Common myeloid progenitor, CD34-positive (primary cell): Measurements from ENCODE around the gene MYO1D.

Experiments used
- CTCF ChIA-PET: fragments of 350-600 bp; sonication (Branson Sonifier 250); formaldehyde crosslinking; loops from one replicate; lab custom pipeline; 2021; ENCODE audit warnings: antibody characterized with exemption; lab: Charles Lee
- POLR2A ChIA-PET: fragments of 350-600 bp; sonication (Branson Sonifier 250); formaldehyde crosslinking; loops from one replicate; lab custom pipeline; 2021; ENCODE audit warnings: antibody characterized with exemption; lab: Charles Lee
- DNase-seq, 3 donors: peaks; one replicate each; pipeline versions ENCODE4 v3.0.0 to v3.0.0-alpha.2; 2013
- H3K27ac ChIP-seq, 2 experiments: 1 replicate in 1 of 2; 2 replicates in 1 of 2; pipeline ENCODE4 v1.7.0; 2013; ENCODE audit warnings: inconsistent platforms in 2 of 2, low read length in 2 of 2, mild to moderate bottlenecking in 2 of 2, low read depth in 1 of 2, moderate library complexity in 1 of 2; ENCODE audit not compliant: severe bottlenecking in 2 of 2, insufficient read depth in 1 of 2, poor library complexity in 1 of 2
- H3K27me3 ChIP-seq, 5 experiments: replicated peaks in 2 of 5; 1 replicate in 3 of 5; 2 replicates in 2 of 5; pipeline versions ENCODE4 v1.6.1 to v1.7.0; 2013; ENCODE audit warnings: low read length in 4 of 5, mild to moderate bottlenecking in 2 of 5, moderate library complexity in 2 of 5, inconsistent platforms in 1 of 5; ENCODE audit not compliant: insufficient read depth in 5 of 5, control insufficient read depth in 4 of 5
- H3K36me3 ChIP-seq, 4 experiments: 1 replicate in 2 of 4; 2 replicates in 2 of 4; pipeline versions ENCODE4 v1.6.1 to v1.7.0; 2013; ENCODE audit warnings: low read length in 3 of 4, control low read depth in 1 of 4, mild to moderate bottlenecking in 1 of 4; ENCODE audit not compliant: control insufficient read depth in 4 of 4, insufficient read depth in 4 of 4
- H3K4me1 ChIP-seq, 4 experiments: 1 replicate in 3 of 4; 2 replicates in 1 of 4; pipeline versions ENCODE4 v1.6.1 to v1.7.1; 2013; ENCODE audit warnings: low read length in 3 of 4, mild to moderate bottlenecking in 3 of 4, control low read depth in 1 of 4, inconsistent platforms in 1 of 4, moderate library complexity in 1 of 4; ENCODE audit not compliant: control insufficient read depth in 4 of 4, insufficient read depth in 4 of 4; ENCODE audit errors: control extremely low read depth in 1 of 4
- H3K4me3 ChIP-seq, 7 experiments: 1 replicate in 4 of 7; 2 replicates in 3 of 7; pipeline versions ENCODE4 v1.5.1 to v1.7.0; 2013; ENCODE audit warnings: mild to moderate bottlenecking in 7 of 7, low read length in 6 of 7, moderate library complexity in 6 of 7, inconsistent platforms in 2 of 7, low read depth in 2 of 7, control low read depth in 1 of 7; ENCODE audit not compliant: insufficient read depth in 4 of 7, control insufficient read depth in 1 of 7; ENCODE audit errors: extremely low read depth in 1 of 7
- H3K9me3 ChIP-seq, 5 experiments: 1 replicate in 4 of 5; 2 replicates in 1 of 5; pipeline versions ENCODE4 v1.6.1 to v1.7.1; 2013; ENCODE audit warnings: low read length in 4 of 5, mild to moderate bottlenecking in 2 of 5, inconsistent platforms in 1 of 5, low read depth in 1 of 5, moderate library complexity in 1 of 5; ENCODE audit not compliant: control insufficient read depth in 4 of 5, insufficient read depth in 2 of 5; ENCODE audit errors: control extremely low read depth in 1 of 5
- WGBS: methylation state at CpG from one replicate; pipeline ENCODE4 v1.1.5; 2013; ENCODE audit not compliant: insufficient coverage; 5-methylcytosine and 5-hydroxymethylcytosine counted together

Gene MYO1D

GRCh38 chr17:32833076-32833475, 43.8 kb downstream of the MYO1D start:
- ChIA-PET CTCF (interaction anchor here (0.8 to 1.2 kb wide), 2 partner anchors 44 to 52 kb away, joined by 3 to 4 read pairs; partner anchors contain the start of gene MYO1D), POLR2A (no interaction called here)
- no peak overlapping the region for H3K4me3 ChIP-seq
- 100% methylated on average over 5 of the region's 5 CpGs for WGBS
- no peak for DNase-seq
- no peak overlapping the region for H3K27ac ChIP-seq
- no peaks in the 10 kb centered on the region for H3K4me1 ChIP-seq
- H3K9me3 ChIP-seq = no peaks in the 10 kb centered on the region
- no peaks in the 10 kb centered on the region for H3K27me3 ChIP-seq
- H3K36me3 ChIP-seq = no peaks in the 10 kb centered on the region

- Histone ChIP-seq H3K36me3 (no peaks in the 10 kb centered on the region), H3K27ac (no peak overlapping the region), H3K9me3 (no peaks in the 10 kb centered on the region), H3K4me3 (no peak overlapping the region), H3K4me1 (peaks cover 0 to 3% (median 1%) of the 10 kb centered on the region in 4 experiments), H3K27me3 (no peaks in the 10 kb centered on the region)
- ChIA-PET POLR2A (no interaction called here), CTCF (interaction anchor here (1.2 to 1.3 kb wide), 2 partner anchors 44 to 51 kb away, joined by 3 read pairs; no protein-coding TSS in a partner anchor)
- no CpG with 5 or more reads among the region's 2 CpGs for WGBS
- no peak for DNase-seq
These were observed 45.2 kb downstream of the MYO1D start for GRCh38 chr17:32831627-32832243.

DNA sequence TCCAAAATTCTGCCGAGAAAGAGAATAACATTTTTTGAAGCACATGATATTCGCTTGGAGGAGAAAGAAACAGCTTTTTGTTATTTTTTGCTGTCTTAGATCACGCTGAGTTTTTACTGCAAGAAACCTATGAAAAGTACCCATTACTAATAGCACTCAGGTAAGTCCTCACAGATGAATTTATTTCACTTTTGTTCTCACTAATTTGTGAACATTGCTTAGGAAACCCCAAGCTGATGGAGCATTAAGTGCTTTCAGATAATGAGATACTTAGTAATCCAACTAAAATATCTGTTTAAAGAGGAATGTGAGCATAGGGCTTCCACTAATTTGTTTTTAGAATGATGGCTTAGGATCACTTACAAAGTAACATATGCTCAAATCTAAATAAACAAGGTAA, 45.7 kb downstream of the MYO1D start:
- H3K36me3 ChIP-seq = no peaks in the 10 kb centered on the region
- 100% methylated on average over 1 of the region's 3 CpGs for WGBS
- H3K9me3 ChIP-seq = no peaks in the 10 kb centered on the region
- no peak overlapping the region for H3K27ac ChIP-seq
- H3K4me1 ChIP-seq = peaks cover 0 to 3% (median 1%) of the 10 kb centered on the region in 4 experiments
- no peaks in the 10 kb centered on the region for H3K27me3 ChIP-seq
- CTCF ChIA-PET = interaction anchor here (1.3 kb wide), 1 partner anchor 45 kb away, joined by 3 read pairs; no protein-coding TSS in a partner anchor
- H3K4me3 ChIP-seq = no peak overlapping the region
- DNase-seq = no peak
- POLR2A ChIA-PET = no interaction called here

DNA sequence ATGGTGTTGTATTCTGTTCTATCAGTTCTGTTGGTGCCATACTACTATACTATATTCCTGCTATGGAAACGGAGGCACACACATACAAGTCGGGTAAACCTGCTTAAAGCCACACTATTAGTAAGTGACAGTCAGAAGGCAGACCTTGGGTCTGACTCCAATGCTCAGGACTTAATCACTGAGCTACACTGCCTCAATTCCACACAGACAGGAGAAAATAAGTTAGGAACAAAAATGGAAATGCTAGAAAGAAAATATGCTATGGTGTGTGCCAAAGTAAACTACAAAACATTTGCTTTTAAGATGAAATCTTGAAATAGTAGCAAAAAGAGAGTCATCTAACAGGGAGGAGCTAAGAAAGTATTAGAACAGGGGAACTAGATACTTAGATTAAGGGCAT, 48.1 kb downstream of the MYO1D start:
- ChIA-PET POLR2A (no interaction called here), CTCF (interaction anchor here (1.7 to 1.8 kb wide), 2 partner anchors 11 to 45 kb away, joined by 4 read pairs; no protein-coding TSS in a partner anchor)
- no peaks in the 10 kb centered on the region for H3K36me3 ChIP-seq
- no peak overlapping the region for H3K27ac ChIP-seq
- H3K4me3 ChIP-seq = no peak overlapping the region
- H3K9me3 ChIP-seq = no peaks in the 10 kb centered on the region
- H3K27me3 ChIP-seq = no peaks in the 10 kb centered on the region
- peaks cover 0 to 3% (median 1%) of the 10 kb centered on the region in 4 experiments for H3K4me1 ChIP-seq
- no peak for DNase-seq
- 92% methylated on average over 2 of the region's 2 CpGs for WGBS

GRCh38 chr17:32827227-32827626, 49.7 kb downstream of the MYO1D start:
- H3K36me3 ChIP-seq = no peaks in the 10 kb centered on the region
- ChIA-PET CTCF (interaction anchor here (1.5 kb wide), 1 partner anchor 50 kb away, joined by 5 read pairs; the partner anchor contains the start of gene MYO1D), POLR2A (no interaction called here)
- peaks cover 0 to 7% (median 0%) of the 10 kb centered on the region in 5 experiments for H3K27me3 ChIP-seq
- no peak for DNase-seq
- peaks cover 0 to 3% (median 1%) of the 10 kb centered on the region in 4 experiments for H3K4me1 ChIP-seq
- H3K27ac ChIP-seq = no peak overlapping the region
- H3K4me3 ChIP-seq = no peak overlapping the region
- no peaks in the 10 kb centered on the region for H3K9me3 ChIP-seq

DNA sequence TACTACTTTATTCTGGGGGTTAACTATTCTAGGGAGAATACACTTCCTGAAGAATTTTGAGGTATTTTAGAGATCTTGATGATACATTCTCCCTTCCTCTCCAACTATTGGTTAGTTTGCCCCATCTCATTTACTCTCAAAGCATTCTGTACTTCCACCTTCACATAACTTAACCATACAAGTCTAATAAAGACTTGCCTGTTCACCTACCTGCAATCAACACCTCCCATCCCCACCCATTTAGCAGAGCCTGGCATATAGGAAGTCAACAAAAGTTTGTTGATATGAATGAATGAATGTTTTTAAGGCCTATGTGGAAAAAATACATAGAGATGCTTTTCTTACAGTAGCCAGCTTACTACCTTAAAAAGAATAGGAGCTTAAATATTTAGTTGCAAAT, 50.8 kb downstream of the MYO1D start:
- Histone ChIP-seq H3K4me1 (peaks cover 0 to 3% (median 1%) of the 10 kb centered on the region in 4 experiments), H3K4me3 (no peak overlapping the region), H3K36me3 (no peaks in the 10 kb centered on the region), H3K27me3 (peaks cover 0 to 9% (median 0%) of the 10 kb centered on the region in 5 experiments), H3K27ac (no peak overlapping the region), H3K9me3 (no peaks in the 10 kb centered on the region)
- POLR2A ChIA-PET = no interaction called here
- no peak for DNase-seq
- CTCF ChIA-PET = interaction anchor here (1.5 kb wide), 1 partner anchor 51 kb away, joined by 5 read pairs; the partner anchor contains the start of gene MYO1D

DNA sequence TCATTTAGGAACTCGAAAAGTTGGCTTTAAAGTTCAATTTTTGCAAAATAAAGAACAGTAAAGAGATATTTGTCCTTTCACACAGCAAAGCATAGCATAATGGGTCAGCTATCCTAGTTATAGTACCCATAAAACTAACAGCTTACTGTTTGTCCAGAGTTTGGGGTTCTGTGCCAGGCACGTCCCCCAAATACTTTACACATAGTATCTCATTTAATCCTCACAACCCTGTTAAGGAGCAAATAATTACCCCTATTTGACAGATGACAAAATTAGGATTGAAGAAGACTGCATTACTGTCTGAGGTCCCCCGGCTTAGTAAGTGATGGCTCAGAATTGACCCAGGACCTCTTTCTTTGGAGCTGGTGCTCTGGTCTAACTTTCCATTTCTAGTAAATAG, 52.6 kb downstream of the MYO1D start:
- no peak for DNase-seq
- CTCF ChIA-PET = interaction anchor here (1.1 to 1.2 kb wide), 3 partner anchors 52 to 85 kb away, joined by 3 to 5 read pairs (median 3); partner anchors contain the start of gene MYO1D
- POLR2A ChIA-PET = no interaction called here
- Histone ChIP-seq H3K9me3 (no peaks in the 10 kb centered on the region), H3K27me3 (peaks cover 0 to 9% (median 0%) of the 10 kb centered on the region in 5 experiments), H3K4me1 (peaks cover under 1 to 9% (median 5%) of the 10 kb centered on the region in 4 experiments), H3K36me3 (no peaks in the 10 kb centered on the region), H3K27ac (no peak overlapping the region), H3K4me3 (no peak overlapping the region)
- WGBS = 100% methylated on average over 2 of the region's 3 CpGs
